Vagina (tissue), 1 donor: ENCODE measurements around the gene UBE2F. TPM values are rescaled to one million over a fixed set of nuclear protein-coding genes. Genes with fewer than 3 reads are reported as not detected.

Source experiments
- small RNA-seq: library from RNA; depleted of rRNA; stranded (forward); fragments of <200 nt; gene quantifications from one replicate; pipeline ENCODE3, GENCODE V24; 2016
- total RNA-seq: library from RNA; depleted of rRNA; stranded (reverse); fragments of >200 nt; gene quantifications from one replicate; pipeline ENCODE4 v1.2.3, GENCODE V29; 2016

UBE2F gene
- total RNA-seq, 1 donor from 2014 or later, result 57.0 TPM

Small RNA genes lying within 50 kb of the gene (small RNA-seq; reads per million reads assigned to genes)
- gene RNU6-1333P, result not detected

Other genes with a start within 250 kb of the UBE2F start
- 0.98 TPM for gene RBM44, start 168.2 kb upstream of the UBE2F start, total RNA-seq
- gene RAMP1, start 107.4 kb upstream of the UBE2F start, total RNA-seq, result 120 TPM
- gene SCLY, start 94.0 kb downstream of the UBE2F start, total RNA-seq, result 13.5 TPM
- 0.74 TPM for gene ESPNL, start 133.3 kb downstream of the UBE2F start, total RNA-seq
- gene KLHL30, start 171.7 kb downstream of the UBE2F start, total RNA-seq, result 0.25 TPM
- not detected for gene ERFE, start 192.0 kb downstream of the UBE2F start, total RNA-seq
- gene ILKAP, start 236.7 kb downstream of the UBE2F start, total RNA-seq, result 62.6 TPM